Measurements from ENCODE around the gene FEN1.

DNA sequence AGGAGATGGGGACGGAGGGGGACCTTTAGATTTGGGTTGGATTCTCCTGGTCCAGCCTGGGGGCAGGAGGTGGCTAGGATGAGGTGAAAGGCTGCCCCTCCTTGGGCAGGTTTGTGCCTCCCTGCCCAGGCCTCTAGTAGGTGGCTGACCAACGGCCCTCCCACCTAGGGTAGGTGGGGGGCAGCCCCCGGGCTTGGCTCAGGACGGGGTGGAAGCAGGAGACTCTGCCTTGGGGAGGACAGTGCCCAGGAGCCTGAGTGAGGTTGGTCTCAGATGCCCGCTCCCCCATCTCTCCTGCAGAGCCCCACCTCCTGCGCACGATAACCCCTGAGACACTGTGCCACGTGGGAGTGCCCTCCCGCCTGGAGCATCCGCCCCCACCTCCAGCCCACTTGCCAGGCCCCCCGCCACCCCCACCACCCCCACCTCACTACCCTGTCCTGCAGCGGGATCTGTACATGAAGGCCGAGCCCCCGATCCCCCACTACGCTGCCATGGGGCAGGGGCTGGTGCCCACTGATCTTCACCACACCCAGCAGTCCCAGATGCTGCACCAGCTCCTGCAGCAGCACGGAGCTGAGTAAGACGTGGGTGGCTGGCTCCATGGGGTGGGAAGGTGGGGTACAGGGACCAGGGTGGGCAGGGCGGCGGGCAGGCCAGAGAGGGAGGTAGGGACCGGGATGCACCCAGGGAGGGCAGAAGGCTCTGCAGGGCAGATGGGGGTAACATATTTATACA, 22.6 kb upstream of the FEN1 start:
- TF ChIP-seq EP300 (IDR thresholded peaks at IDR 0.05; ENCODE audit: borderline replicate concordance) (no peak), CEBPB (IDR thresholded peaks at IDR 0.05) (no peak), CREB1 (IDR thresholded peaks at IDR 0.05; ENCODE audit: low read depth) (no peak), EGR1 (IDR thresholded peaks at IDR 0.05) (no peak), NFIC (IDR thresholded peaks at IDR 0.05) (no peak), RAD21 (IDR thresholded peaks at IDR 0.05; ENCODE audit: low read depth) (no peak), TEAD4 (IDR thresholded peaks at IDR 0.05) (no peak)
- TF ChIP-seq, protein P1, sequence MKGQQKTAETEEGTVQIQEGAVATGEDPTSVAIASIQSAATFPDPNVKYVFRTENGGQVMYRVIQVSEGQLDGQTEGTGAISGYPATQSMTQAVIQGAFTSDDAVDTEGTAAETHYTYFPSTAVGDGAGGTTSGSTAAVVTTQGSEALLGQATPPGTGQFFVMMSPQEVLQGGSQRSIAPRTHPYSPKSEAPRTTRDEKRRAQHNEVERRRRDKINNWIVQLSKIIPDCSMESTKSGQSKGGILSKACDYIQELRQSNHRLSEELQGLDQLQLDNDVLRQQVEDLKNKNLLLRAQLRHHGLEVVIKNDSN (IDR thresholded peaks at IDR 0.05) = no peak
- TF ChIP-seq, protein P2, sequence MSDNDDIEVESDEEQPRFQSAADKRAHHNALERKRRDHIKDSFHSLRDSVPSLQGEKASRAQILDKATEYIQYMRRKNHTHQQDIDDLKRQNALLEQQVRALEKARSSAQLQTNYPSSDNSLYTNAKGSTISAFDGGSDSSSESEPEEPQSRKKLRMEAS (IDR thresholded peaks at IDR 0.05) = no peak
- TF ChIP-seq, protein P3, sequence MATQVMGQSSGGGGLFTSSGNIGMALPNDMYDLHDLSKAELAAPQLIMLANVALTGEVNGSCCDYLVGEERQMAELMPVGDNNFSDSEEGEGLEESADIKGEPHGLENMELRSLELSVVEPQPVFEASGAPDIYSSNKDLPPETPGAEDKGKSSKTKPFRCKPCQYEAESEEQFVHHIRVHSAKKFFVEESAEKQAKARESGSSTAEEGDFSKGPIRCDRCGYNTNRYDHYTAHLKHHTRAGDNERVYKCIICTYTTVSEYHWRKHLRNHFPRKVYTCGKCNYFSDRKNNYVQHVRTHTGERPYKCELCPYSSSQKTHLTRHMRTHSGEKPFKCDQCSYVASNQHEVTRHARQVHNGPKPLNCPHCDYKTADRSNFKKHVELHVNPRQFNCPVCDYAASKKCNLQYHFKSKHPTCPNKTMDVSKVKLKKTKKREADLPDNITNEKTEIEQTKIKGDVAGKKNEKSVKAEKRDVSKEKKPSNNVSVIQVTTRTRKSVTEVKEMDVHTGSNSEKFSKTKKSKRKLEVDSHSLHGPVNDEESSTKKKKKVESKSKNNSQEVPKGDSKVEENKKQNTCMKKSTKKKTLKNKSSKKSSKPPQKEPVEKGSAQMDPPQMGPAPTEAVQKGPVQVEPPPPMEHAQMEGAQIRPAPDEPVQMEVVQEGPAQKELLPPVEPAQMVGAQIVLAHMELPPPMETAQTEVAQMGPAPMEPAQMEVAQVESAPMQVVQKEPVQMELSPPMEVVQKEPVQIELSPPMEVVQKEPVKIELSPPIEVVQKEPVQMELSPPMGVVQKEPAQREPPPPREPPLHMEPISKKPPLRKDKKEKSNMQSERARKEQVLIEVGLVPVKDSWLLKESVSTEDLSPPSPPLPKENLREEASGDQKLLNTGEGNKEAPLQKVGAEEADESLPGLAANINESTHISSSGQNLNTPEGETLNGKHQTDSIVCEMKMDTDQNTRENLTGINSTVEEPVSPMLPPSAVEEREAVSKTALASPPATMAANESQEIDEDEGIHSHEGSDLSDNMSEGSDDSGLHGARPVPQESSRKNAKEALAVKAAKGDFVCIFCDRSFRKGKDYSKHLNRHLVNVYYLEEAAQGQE (IDR thresholded peaks at IDR 0.05; ENCODE audit: low read depth) = no peak
